T-cell (primary cell): ENCODE results near the gene KCNJ3. TPM values are rescaled to one million over a fixed set of nuclear protein-coding genes. Genes with fewer than 3 reads are reported as not detected.
"Not testable (repeated sequence)": the region's sequence is repeated elsewhere in the genome, so short reads cannot be mapped to it uniquely, and the experiment has no call there.

Experiments used
- ATAC-seq, 4 experiments: fragments of 200-7000 bp in 3 of 4; fragments of 150-1000 bp in 1 of 4; cut with Tn5 transposase; replicated peaks in 1 of 4; 1 replicate in 3 of 4; 2 replicates in 1 of 4; pipeline ENCODE4 v1.10.0; 2021; ENCODE audit warnings: moderate library complexity in 3 of 4, mild to moderate bottlenecking in 2 of 4, moderate number of reproducible peaks in 1 of 4
- CTCF ChIA-PET, 2 donors: fragments of 300-600 bp; sonication (Branson Sonifier 250); formaldehyde crosslinking; loops; one replicate each; lab custom pipeline; 2022; ENCODE audit warnings: antibody characterized with exemption in 2 of 2; lab: Charles Lee
- POLR2A ChIA-PET, 2 donors: fragments of 300-600 bp; sonication (Branson Sonifier 250); formaldehyde crosslinking; loops; one replicate each; lab custom pipeline; 2022; ENCODE audit warnings: antibody characterized with exemption in 2 of 2; lab: Charles Lee
- DNase-seq, 35 experiments: peaks; one replicate each; pipeline versions ENCODE4 v3.0.0 to v3.0.0-alpha.2; 2013 to 2023
- H3K27ac ChIP-seq: one replicate; pipeline ENCODE4 v1.5.1; 2013; ENCODE audit warnings: low read length
- H3K27me3 ChIP-seq, 2 experiments: replicated peaks in 1 of 2; 1 replicate in 1 of 2; 2 replicates in 1 of 2; pipeline versions ENCODE4 v1.6.1 to v1.7.0; 2013; ENCODE audit warnings: low read length in 1 of 2, mixed read lengths in 1 of 2; ENCODE audit not compliant: control insufficient read depth in 2 of 2, insufficient read depth in 2 of 2; ENCODE audit errors: extremely low read depth in 1 of 2
- H3K36me3 ChIP-seq, 2 donors: 1 replicate in 1 of 2; 2 replicates in 1 of 2; pipeline versions ENCODE4 v1.6.1 to v1.7.0; 2013; ENCODE audit warnings: low read length in 1 of 2; ENCODE audit not compliant: control insufficient read depth in 2 of 2, insufficient read depth in 1 of 2; ENCODE audit errors: extremely low read depth in 1 of 2
- H3K4me1 ChIP-seq, 2 experiments: 1 replicate in 1 of 2; 2 replicates in 1 of 2; pipeline versions ENCODE4 v1.6.1 to v1.7.0; 2013; ENCODE audit warnings: low read length in 2 of 2, mixed read lengths in 1 of 2; ENCODE audit not compliant: insufficient read depth in 2 of 2, control insufficient read depth in 1 of 2; ENCODE audit errors: extremely low read depth in 1 of 2
- H3K4me3 ChIP-seq, 2 donors: 1 replicate in 1 of 2; 2 replicates in 1 of 2; pipeline versions ENCODE4 v1.5.1 to v1.7.0; 2013; ENCODE audit warnings: mild to moderate bottlenecking in 2 of 2, low read length in 1 of 2, moderate library complexity in 1 of 2; ENCODE audit not compliant: control insufficient read depth in 1 of 2; ENCODE audit errors: extremely low read depth in 1 of 2
- H3K9me3 ChIP-seq: 2 replicates; pipeline ENCODE4 v1.7.0; 2013
- H3K27ac Mint-ChIP-seq, 2 donors: one replicate each; pipeline ENCODE4 v1.8.0; 2020 to 2021; ENCODE audit warnings: mild to moderate bottlenecking in 2 of 2, mixed read lengths in 2 of 2
- H3K27me3 Mint-ChIP-seq, 2 donors: one replicate each; pipeline ENCODE4 v1.8.0; 2021 to 2022; ENCODE audit warnings: mixed read lengths in 2 of 2
- H3K36me3 Mint-ChIP-seq: one replicate; pipeline ENCODE4 v1.8.0; 2021; ENCODE audit warnings: mixed read lengths
- H3K4me1 Mint-ChIP-seq, 3 donors: one replicate each; pipeline ENCODE4 v1.8.0; 2020 to 2022; ENCODE audit warnings: mixed read lengths in 3 of 3, mild to moderate bottlenecking in 1 of 3
- H3K4me3 Mint-ChIP-seq, 3 donors: one replicate each; pipeline ENCODE4 v1.8.0; 2020 to 2022; ENCODE audit warnings: mild to moderate bottlenecking in 3 of 3, mixed read lengths in 3 of 3, moderate library complexity in 3 of 3
- H3K9me3 Mint-ChIP-seq, 3 donors: one replicate each; pipeline ENCODE4 v1.8.0; 2020 to 2022; ENCODE audit warnings: mixed read lengths in 3 of 3
- WGBS: methylation state at CpG from one replicate; pipeline ENCODE4 v1.1.5; 2013; ENCODE audit warnings: missing lambda C conversion rate; ENCODE audit not compliant: insufficient coverage; 5-methylcytosine and 5-hydroxymethylcytosine counted together
- total RNA-seq, 35 experiments: library from RNA in 6 of 35; stranded (reverse) in 6 of 35; fragments of 120-200 nt in 1 of 35; gene quantifications; one replicate each; pipeline versions ENCODE4 v1.2.1 to v1.2.4 and lab custom pipeline; 2013 to 2026

KCNJ3 gene
- total RNA-seq, 5 donors from 2014 or later (not counting 1 experiment from before 2014, with no cell fraction given) = not detected

DNA sequence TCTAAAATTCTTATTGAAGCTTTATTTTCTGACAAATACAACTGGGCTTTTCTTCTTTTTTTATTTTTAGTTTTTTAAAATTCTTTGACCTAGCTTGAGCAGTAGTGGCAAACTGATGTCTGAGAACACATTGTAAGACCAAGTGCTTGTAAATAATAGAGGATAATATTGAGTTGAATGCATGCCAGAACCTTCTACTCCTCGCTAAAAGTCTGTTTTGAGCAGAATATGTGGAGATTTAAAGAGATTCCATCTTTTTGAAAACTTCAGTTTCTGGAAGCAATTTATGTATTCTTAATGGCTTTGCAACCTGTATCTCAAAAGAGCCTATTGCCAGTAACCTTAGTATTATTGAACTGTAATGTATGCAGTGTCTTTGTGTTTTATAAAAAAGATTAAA is 148.3 kb downstream of the KCNJ3 start:
- WGBS = no CpG with 5 or more reads among the region's 1 CpG
- DNase-seq = no peak
- no peak overlapping the region for H3K4me3 Mint-ChIP-seq
- H3K36me3 Mint-ChIP-seq = no peaks in the 10 kb centered on the region
- ATAC-seq = no peak
- Histone ChIP-seq H3K4me1 (no peaks in the 10 kb centered on the region), H3K36me3 (no peaks in the 10 kb centered on the region), H3K27me3 (no peaks in the 10 kb centered on the region), H3K27ac (no peak overlapping the region), H3K9me3 (no peaks in the 10 kb centered on the region), H3K4me3 (no peak overlapping the region)
- ChIA-PET POLR2A (no interaction called here), CTCF (no interaction called here)
- H3K27me3 Mint-ChIP-seq = no peaks in the 10 kb centered on the region
- peaks cover 0 to 11% (median 0%) of the 10 kb centered on the region in 3 donors for H3K9me3 Mint-ChIP-seq
- no peaks in the 10 kb centered on the region for H3K4me1 Mint-ChIP-seq
- no peak overlapping the region for H3K27ac Mint-ChIP-seq

DNA sequence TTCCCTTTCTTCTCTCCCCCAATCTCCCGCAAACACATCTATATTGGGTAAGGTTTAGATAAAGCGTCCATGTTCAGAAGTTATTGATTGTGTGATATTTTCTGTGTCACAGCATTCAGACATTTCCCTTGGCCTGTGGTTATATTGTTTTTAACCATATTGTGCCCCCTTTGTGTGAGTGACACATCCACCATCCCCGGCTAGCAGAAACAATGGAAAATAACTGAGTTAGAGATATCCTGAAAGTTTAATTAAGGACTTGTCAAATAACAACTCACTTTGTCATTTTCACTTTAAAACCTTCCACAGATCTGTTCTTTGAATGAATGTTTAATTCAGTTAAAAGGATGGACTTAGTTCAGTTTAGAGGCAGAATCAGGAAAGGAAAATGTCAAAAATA is 151.0 kb downstream of the KCNJ3 start:
- H3K4me3 ChIP-seq = no peak overlapping the region
- POLR2A ChIA-PET = no interaction called here
- H3K27me3 ChIP-seq = no peaks in the 10 kb centered on the region
- H3K4me1 ChIP-seq = no peaks in the 10 kb centered on the region
- no peak for ATAC-seq
- no peak overlapping the region for H3K27ac ChIP-seq
- Mint-ChIP-seq H3K4me1 (no peaks in the 10 kb centered on the region), H3K27ac (no peak overlapping the region), H3K36me3 (no peaks in the 10 kb centered on the region), H3K9me3 (no peaks in the 10 kb centered on the region), H3K27me3 (no peaks in the 10 kb centered on the region), H3K4me3 (no peak overlapping the region)
- WGBS = no CpG with 5 or more reads among the region's 3 CpGs
- no peak for DNase-seq
- no peaks in the 10 kb centered on the region for H3K36me3 ChIP-seq
- H3K9me3 ChIP-seq = no peaks in the 10 kb centered on the region
- CTCF ChIA-PET = no interaction called here

DNA sequence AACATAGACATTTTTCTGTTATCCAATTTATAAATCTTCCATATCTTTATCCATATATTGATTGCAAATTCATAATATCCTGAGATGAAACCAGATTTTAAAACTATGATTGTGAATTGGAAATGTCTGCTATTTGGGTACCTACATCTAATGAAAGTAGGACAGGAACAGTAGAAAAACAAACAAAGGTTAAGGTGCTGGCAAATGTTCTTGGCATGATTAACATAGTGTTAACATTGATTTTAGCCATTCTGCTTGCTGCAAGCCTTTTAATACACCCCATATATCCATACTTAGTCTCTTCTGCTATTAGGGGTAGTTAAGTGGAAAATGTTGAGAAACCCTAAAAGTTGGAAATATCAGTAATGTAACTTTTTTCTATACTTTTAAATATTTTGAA is 152.0 kb downstream of the KCNJ3 start:
- no peaks in the 10 kb centered on the region for H3K4me1 ChIP-seq
- no peaks in the 10 kb centered on the region for H3K36me3 ChIP-seq
- no peak for ATAC-seq
- no peak overlapping the region for H3K4me3 ChIP-seq
- H3K4me1 Mint-ChIP-seq = no peaks in the 10 kb centered on the region
- ChIA-PET CTCF (interaction anchor here in 1 of 2 donors (0.6 kb wide), 1 partner anchor 91 kb away, joined by 3 read pairs; no protein-coding TSS in a partner anchor), POLR2A (interaction anchor here (0.6 kb wide), 2 partner anchors 15 to 229 kb away, joined by 4 to 8 read pairs; no protein-coding TSS in a partner anchor)
- no peak for DNase-seq
- no peaks in the 10 kb centered on the region for H3K9me3 Mint-ChIP-seq
- H3K27me3 ChIP-seq = no peaks in the 10 kb centered on the region
- no peaks in the 10 kb centered on the region for H3K36me3 Mint-ChIP-seq
- H3K27ac ChIP-seq = no peak overlapping the region
- no peak overlapping the region for H3K27ac Mint-ChIP-seq
- no peak overlapping the region for H3K4me3 Mint-ChIP-seq
- H3K9me3 ChIP-seq = no peaks in the 10 kb centered on the region
- no peaks in the 10 kb centered on the region for H3K27me3 Mint-ChIP-seq

DNA sequence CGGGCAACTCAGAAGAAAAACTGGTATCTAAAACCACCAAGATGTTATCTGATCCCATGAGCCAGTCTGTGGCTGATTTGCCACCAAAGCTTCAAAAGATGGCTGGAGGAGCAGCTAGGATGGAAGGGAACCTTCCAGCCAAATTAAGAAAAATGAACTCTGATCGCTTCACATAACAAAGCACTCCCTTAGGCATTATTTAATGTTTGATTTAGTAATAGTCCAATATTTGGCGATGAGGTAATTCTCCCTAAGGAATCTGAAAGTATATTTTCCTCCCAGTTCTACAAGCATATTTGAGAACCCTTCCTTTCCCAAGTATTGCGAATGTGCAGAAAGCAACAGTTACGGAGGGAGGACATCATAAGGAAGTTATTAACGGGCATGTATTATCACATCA is 156.6 kb downstream of the KCNJ3 start:
- 67% methylated on average over 1 of the region's 6 CpGs for WGBS
- ChIA-PET POLR2A (no interaction called here), CTCF (no interaction called here)
- Mint-ChIP-seq H3K4me3 (no peak overlapping the region), H3K27ac (no peak overlapping the region), H3K4me1 (no peaks in the 10 kb centered on the region), H3K36me3 (no peaks in the 10 kb centered on the region), H3K9me3 (no peaks in the 10 kb centered on the region), H3K27me3 (no peaks in the 10 kb centered on the region)
- Histone ChIP-seq H3K36me3 (no peaks in the 10 kb centered on the region), H3K4me3 (no peak overlapping the region), H3K9me3 (no peaks in the 10 kb centered on the region), H3K27ac (no peak overlapping the region), H3K4me1 (no peaks in the 10 kb centered on the region), H3K27me3 (no peaks in the 10 kb centered on the region)
- no peak for ATAC-seq
- no peak for DNase-seq

DNA sequence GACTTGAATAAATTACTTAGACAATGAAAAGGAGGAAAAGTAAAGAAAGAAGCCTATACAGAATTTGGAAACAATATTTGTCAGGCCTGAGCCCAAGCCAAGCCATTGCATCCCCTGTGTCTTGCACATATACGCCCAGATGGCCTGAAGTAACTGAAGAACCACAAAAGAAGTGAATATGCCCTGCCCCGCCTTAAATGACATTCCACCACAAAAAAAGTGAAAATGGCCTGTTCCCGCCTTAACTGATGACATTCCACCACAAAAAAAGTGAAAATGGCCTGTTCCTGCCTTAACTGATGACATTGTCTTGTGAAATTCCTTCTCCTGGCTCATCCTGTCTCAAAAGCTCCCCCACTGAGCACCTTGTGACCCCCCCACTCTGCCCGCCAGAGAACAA is 168.7 kb downstream of the KCNJ3 start:
- H3K4me1 ChIP-seq, CTCF ChIA-PET, ATAC-seq, H3K4me3 Mint-ChIP-seq, H3K4me3 ChIP-seq, H3K9me3 Mint-ChIP-seq, H3K27me3 Mint-ChIP-seq, POLR2A ChIA-PET, H3K27ac Mint-ChIP-seq, H3K36me3 ChIP-seq, H3K9me3 ChIP-seq, DNase-seq, H3K36me3 Mint-ChIP-seq, H3K27ac ChIP-seq, H3K27me3 ChIP-seq, H3K4me1 Mint-ChIP-seq: not testable (repeated sequence)
- 80% methylated on average over 3 of the region's 4 CpGs for WGBS

DNA sequence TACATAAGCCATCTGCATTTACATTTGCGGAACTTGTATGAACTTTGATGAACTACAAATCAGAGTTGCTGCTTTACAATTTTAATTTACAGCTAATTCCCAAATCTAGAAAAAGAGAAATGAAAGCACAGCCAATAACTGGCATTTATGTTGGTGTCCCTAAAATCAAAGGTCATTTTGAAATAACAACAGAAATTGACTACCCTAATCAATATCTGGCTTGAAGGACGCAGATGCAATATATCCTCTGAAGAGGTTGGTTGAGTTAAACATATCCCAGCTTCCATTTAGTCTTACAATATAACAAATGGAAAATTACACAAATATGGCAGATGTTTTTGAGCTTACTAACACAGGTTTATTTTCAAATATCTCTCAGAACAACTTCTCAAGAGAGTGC is 177.5 kb downstream of the KCNJ3 start:
- no peaks in the 10 kb centered on the region for H3K36me3 Mint-ChIP-seq
- H3K9me3 Mint-ChIP-seq = peaks cover 0 to under 1% (median 0%) of the 10 kb centered on the region in 3 donors
- no peak overlapping the region for H3K27ac Mint-ChIP-seq
- no peaks in the 10 kb centered on the region for H3K27me3 Mint-ChIP-seq
- ChIA-PET CTCF (no interaction called here), POLR2A (no interaction called here)
- H3K27me3 ChIP-seq = no peaks in the 10 kb centered on the region
- H3K9me3 ChIP-seq = no peaks in the 10 kb centered on the region
- no peaks in the 10 kb centered on the region for H3K36me3 ChIP-seq
- no peaks in the 10 kb centered on the region for H3K4me1 Mint-ChIP-seq
- 83% methylated on average over 1 of the region's 2 CpGs for WGBS
- no peak for ATAC-seq
- H3K4me3 ChIP-seq = no peak overlapping the region
- no peak overlapping the region for H3K4me3 Mint-ChIP-seq
- DNase-seq = no peak
- no peaks in the 10 kb centered on the region for H3K4me1 ChIP-seq
- H3K27ac ChIP-seq = no peak overlapping the region

- no peaks in the 10 kb centered on the region for H3K27me3 Mint-ChIP-seq
- H3K36me3 Mint-ChIP-seq = no peaks in the 10 kb centered on the region
- ChIA-PET POLR2A (no interaction called here), CTCF (no interaction called here)
- H3K27ac ChIP-seq = no peak overlapping the region
- no peak for DNase-seq
- H3K36me3 ChIP-seq = no peaks in the 10 kb centered on the region
- H3K27me3 ChIP-seq = no peaks in the 10 kb centered on the region
- H3K9me3 Mint-ChIP-seq = peaks cover 5 to 28% (median 19%) of the 10 kb centered on the region in 3 donors
- H3K4me3 ChIP-seq = no peak overlapping the region
- no peaks in the 10 kb centered on the region for H3K4me1 ChIP-seq
- H3K4me3 Mint-ChIP-seq = no peak overlapping the region
- no peaks in the 10 kb centered on the region for H3K9me3 ChIP-seq
- no peak overlapping the region for H3K27ac Mint-ChIP-seq
- H3K4me1 Mint-ChIP-seq = no peaks in the 10 kb centered on the region
- ATAC-seq = no peak
- no CpG with 5 or more reads among the region's 3 CpGs for WGBS
Observed at GRCh38 chr2:154882725-154883124, 184.2 kb downstream of the KCNJ3 start.
